Endothelial cell (in vitro differentiated cells): Measurements from ENCODE around the gene POLR1D. TPM values are rescaled to one million over a fixed set of nuclear protein-coding genes. Genes with fewer than 3 reads are reported as not detected.

ENCODE experiments used
- DNase-seq: peaks from one replicate; pipeline ENCODE4 v3.0.0; 2021; ENCODE audit warnings: low spot score
- H3K27ac Mint-ChIP-seq: one replicate; pipeline ENCODE4 v1.8.0; 2021; ENCODE audit warnings: mixed read lengths, inconsistent platforms; ENCODE audit not compliant: unreplicated experiment
- H3K27me3 Mint-ChIP-seq: one replicate; pipeline ENCODE4 v1.8.0; 2021; ENCODE audit warnings: mild to moderate bottlenecking, moderate library complexity, mixed read lengths, inconsistent platforms; ENCODE audit not compliant: unreplicated experiment
- H3K36me3 Mint-ChIP-seq: one replicate; pipeline ENCODE4 v1.8.0; 2021; ENCODE audit warnings: mild to moderate bottlenecking, low read depth, mixed read lengths, inconsistent platforms; ENCODE audit not compliant: unreplicated experiment
- H3K4me1 Mint-ChIP-seq: one replicate; pipeline ENCODE4 v1.8.0; 2021; ENCODE audit warnings: mild to moderate bottlenecking, mixed read lengths, inconsistent platforms; ENCODE audit not compliant: unreplicated experiment
- H3K4me3 Mint-ChIP-seq: one replicate; pipeline ENCODE4 v1.8.0; 2021; ENCODE audit warnings: mild to moderate bottlenecking, mixed read lengths, inconsistent platforms; ENCODE audit not compliant: unreplicated experiment
- H3K9me3 Mint-ChIP-seq: one replicate; pipeline ENCODE4 v1.8.0; 2021; ENCODE audit warnings: mixed read lengths, inconsistent platforms; ENCODE audit not compliant: unreplicated experiment
- total RNA-seq: library from RNA; stranded (reverse); fragmentation: NEBNext Ultra II Directional; extraction: Animal tissue kit (Norgen Biotek cat#: 25700); gene quantifications from one replicate; pipeline ENCODE4 v1.2.1, GENCODE V29; 2021; ENCODE audit not compliant: unreplicated experiment
- TF ChIP-seq, protein P1 (sequence below): fragments of 200-600 bp; sonication (generic); IDR thresholded peaks from one replicate; pipeline ENCODE4 v1.5.0; 2021; ENCODE audit warnings: antibody characterized with exemption; ENCODE audit not compliant: unreplicated experiment

Gene POLR1D
- total RNA-seq, 1 donor from 2014 or later = 167 TPM

DNA sequence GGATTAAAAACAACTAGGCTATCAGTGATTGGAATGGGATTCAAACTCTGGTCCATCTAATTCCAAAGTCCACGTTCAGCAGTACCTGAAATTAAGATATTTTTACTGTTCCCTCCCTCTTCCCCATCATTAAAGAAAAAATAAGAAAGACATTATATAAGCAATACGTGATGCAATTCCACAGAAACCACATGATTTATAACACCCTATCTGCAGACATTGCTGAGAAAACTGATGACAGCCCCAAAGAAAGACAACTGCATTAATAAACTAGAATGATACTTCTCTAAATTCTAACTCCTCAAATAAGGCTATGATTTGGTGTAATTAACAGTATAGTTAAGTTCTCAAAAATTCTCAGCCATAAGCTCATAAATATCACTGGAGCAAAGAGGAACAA, 20.5 kb upstream of the POLR1D start:
- Mint-ChIP-seq H3K36me3 (no peaks in the 10 kb centered on the region), H3K27ac (no peak overlapping the region), H3K27me3 (no peaks in the 10 kb centered on the region), H3K9me3 (no peaks in the 10 kb centered on the region), H3K4me3 (no peak overlapping the region), H3K4me1 (peaks cover 7% of the 10 kb centered on the region)
- no peak for DNase-seq
- TF ChIP-seq, protein P1, sequence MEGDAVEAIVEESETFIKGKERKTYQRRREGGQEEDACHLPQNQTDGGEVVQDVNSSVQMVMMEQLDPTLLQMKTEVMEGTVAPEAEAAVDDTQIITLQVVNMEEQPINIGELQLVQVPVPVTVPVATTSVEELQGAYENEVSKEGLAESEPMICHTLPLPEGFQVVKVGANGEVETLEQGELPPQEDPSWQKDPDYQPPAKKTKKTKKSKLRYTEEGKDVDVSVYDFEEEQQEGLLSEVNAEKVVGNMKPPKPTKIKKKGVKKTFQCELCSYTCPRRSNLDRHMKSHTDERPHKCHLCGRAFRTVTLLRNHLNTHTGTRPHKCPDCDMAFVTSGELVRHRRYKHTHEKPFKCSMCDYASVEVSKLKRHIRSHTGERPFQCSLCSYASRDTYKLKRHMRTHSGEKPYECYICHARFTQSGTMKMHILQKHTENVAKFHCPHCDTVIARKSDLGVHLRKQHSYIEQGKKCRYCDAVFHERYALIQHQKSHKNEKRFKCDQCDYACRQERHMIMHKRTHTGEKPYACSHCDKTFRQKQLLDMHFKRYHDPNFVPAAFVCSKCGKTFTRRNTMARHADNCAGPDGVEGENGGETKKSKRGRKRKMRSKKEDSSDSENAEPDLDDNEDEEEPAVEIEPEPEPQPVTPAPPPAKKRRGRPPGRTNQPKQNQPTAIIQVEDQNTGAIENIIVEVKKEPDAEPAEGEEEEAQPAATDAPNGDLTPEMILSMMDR = no peak

DNA sequence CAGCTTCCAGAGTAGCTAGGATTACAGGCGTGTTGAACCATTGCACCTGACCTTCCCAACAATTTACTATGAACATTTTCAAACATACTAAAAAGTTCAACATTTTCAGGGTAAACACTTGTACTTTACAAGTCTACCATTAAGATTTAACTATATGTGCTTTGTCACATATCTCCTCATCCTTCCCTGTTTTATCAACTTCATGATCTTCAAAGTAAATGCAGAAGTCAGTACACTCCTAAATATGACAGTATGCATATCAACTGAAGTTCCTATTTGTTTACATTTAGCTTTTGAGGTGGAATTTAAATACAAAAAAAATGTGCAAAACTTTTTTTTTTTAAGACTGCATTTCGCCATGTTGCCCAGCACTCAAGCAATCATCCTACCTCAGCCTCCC, 19.9 kb upstream of the POLR1D start:
- Mint-ChIP-seq H3K4me3 (no peak overlapping the region), H3K27ac (no peak overlapping the region), H3K36me3 (no peaks in the 10 kb centered on the region), H3K27me3 (no peaks in the 10 kb centered on the region), H3K4me1 (peaks cover 7% of the 10 kb centered on the region), H3K9me3 (no peaks in the 10 kb centered on the region)
- DNase-seq = no peak
- TF ChIP-seq, protein P1 = no peak

DNA sequence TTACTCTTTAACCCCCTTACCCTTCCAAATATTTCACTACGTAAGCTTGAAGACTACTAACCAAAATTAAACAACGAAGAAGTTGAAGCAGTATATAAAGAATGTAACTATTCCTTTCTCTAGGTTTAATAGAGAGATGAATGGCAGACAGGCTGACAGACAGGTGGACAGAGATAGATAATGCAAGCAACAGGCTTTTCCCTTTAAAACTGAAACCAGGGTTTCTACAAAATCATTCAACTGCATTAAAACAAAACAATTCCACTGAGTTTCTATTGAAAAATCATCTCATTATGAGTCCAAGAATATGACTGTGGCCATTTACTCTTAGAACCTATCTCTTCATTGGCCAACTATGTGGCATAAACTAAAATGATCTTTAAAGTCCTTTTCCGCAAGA, 16.6 kb upstream of the POLR1D start:
- Mint-ChIP-seq H3K36me3 (no peaks in the 10 kb centered on the region), H3K27me3 (no peaks in the 10 kb centered on the region), H3K4me3 (no peak overlapping the region), H3K4me1 (peaks cover 10% of the 10 kb centered on the region), H3K27ac (no peak overlapping the region), H3K9me3 (no peaks in the 10 kb centered on the region)
- DNase-seq = no peak
- TF ChIP-seq, protein P1 = no peak

DNA sequence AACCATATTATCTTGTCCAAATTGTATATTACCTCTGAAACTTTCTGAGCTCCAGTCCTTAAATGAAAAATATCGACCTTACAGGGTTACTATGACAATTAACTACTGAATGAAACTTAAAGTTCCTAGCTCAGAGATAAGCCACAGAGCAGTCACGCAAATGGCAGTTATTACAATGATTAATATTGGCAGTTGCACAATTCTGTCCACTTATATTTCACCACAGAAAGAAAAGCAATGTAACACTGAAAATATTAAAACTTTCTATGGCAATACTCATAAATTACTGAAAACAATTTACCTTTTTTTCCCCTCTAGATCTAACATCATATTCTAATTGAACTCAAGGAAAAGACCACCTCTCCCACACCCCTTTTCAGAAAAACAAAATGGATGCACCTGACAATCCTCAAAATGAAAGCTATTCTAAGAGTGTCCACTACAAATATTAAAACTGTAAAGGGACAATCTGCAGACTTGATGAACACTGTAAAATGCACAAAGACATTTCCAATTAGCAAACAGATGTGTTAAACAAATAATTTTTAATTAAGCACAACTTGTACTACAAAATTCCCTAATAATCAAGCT, 16.0 kb upstream of the POLR1D start:
- Mint-ChIP-seq H3K27ac (no peak overlapping the region), H3K4me3 (no peak overlapping the region), H3K4me1 (peaks cover 9% of the 10 kb centered on the region), H3K9me3 (no peaks in the 10 kb centered on the region), H3K36me3 (no peaks in the 10 kb centered on the region), H3K27me3 (no peaks in the 10 kb centered on the region)
- TF ChIP-seq, protein P1 = no peak
- no peak for DNase-seq

DNA sequence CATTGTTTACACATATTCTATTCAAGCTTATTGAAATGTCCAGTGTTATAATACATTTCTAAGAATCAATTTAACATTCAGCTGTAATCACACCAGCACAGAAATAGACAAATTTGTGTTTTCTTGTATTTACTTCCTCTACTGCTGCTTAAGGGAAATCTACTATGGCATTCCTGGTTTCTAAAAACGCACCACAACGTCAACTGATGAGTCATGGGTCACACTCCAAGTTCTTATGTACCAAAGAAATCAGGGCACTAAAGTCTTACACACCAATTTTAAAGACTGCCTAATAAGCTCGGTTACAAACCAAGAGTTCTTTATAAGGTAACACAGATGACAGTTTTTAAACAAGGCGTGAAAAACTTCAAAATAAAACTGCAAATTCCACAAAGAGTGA, 14.6 kb upstream of the POLR1D start:
- H3K4me3 Mint-ChIP-seq = no peak overlapping the region
- H3K36me3 Mint-ChIP-seq = no peaks in the 10 kb centered on the region
- TF ChIP-seq, protein P1 = no peak
- no peak overlapping the region for H3K27ac Mint-ChIP-seq
- H3K9me3 Mint-ChIP-seq = no peaks in the 10 kb centered on the region
- peaks cover 2% of the 10 kb centered on the region for H3K27me3 Mint-ChIP-seq
- peaks cover 10% of the 10 kb centered on the region for H3K4me1 Mint-ChIP-seq
- no peak for DNase-seq
